H1 (cell line): ENCODE results near the gene KCNQ1. TPM values are rescaled to one million over a fixed set of nuclear protein-coding genes. Genes with fewer than 3 reads are reported as not detected.

ENCODE experiments used
- CTCF ChIA-PET: fragments of 300-600 bp; sonication (Branson Sonifier 250); formaldehyde crosslinking; loops from one replicate; lab custom pipeline; 2021; ENCODE audit not compliant: partially characterized antibody; lab: Charles Lee
- POLR2A ChIA-PET: fragments of 300-600 bp; sonication (Branson Sonifier 250); formaldehyde crosslinking; loops from one replicate; lab custom pipeline; 2021; ENCODE audit warnings: inconsistent platforms; ENCODE audit not compliant: partially characterized antibody; lab: Charles Lee
- DNase-seq, 2 experiments: peaks; one replicate each; pipeline versions ENCODE4 v3.0.0 to v3.0.0-alpha.2; 2010 to 2022; ENCODE audit warnings: low spot score in 2 of 2, low read depth in 1 of 2, mixed read lengths in 1 of 2
- FAIRE-seq: peaks from 2 replicates; lab custom pipeline; 2011; peaks lifted over from hg19 to GRCh38; lab: Jason Lieb, UNC
- H2AFZ ChIP-seq: 2 replicates; pipeline ENCODE4 v1.8.1; 2012; ENCODE audit warnings: low read length, inconsistent platforms
- H2AK5ac ChIP-seq: 2 replicates; pipeline ENCODE4 v1.6.1; 2013; ENCODE audit warnings: low read depth, low read length
- H2BK120ac ChIP-seq: replicated peaks from 2 replicates; pipeline ENCODE3; 2013; ENCODE audit warnings: low read depth, low read length, inconsistent platforms
- H2BK12ac ChIP-seq: 2 replicates; pipeline ENCODE4 v1.6.1; 2013; ENCODE audit warnings: low read depth, low read length
- H2BK15ac ChIP-seq: 2 replicates; pipeline ENCODE4 v1.6.1; 2013; ENCODE audit warnings: low read length
- H2BK20ac ChIP-seq: 2 replicates; pipeline ENCODE4 v1.6.1; 2013; ENCODE audit warnings: low read length
- H2BK5ac ChIP-seq: 2 replicates; pipeline ENCODE4 v1.6.1; 2013; ENCODE audit warnings: low read depth, low read length
- H3K14ac ChIP-seq: 2 replicates; pipeline ENCODE4 v1.6.1; 2013; ENCODE audit warnings: inconsistent platforms; ENCODE audit not compliant: insufficient read length
- H3K18ac ChIP-seq: 2 replicates; pipeline ENCODE4 v1.6.1; 2013; ENCODE audit warnings: low read length; ENCODE audit errors: extremely low read depth
- H3K23ac ChIP-seq: 2 replicates; pipeline ENCODE4 v1.6.1; 2013; ENCODE audit warnings: inconsistent platforms; ENCODE audit not compliant: insufficient read length
- H3K23me2 ChIP-seq: 2 replicates; pipeline ENCODE4 v1.6.1; 2013; ENCODE audit warnings: low read depth, low read length
- H3K27ac ChIP-seq: 2 replicates; pipeline ENCODE4 v1.6.1; 2011; ENCODE audit warnings: low read depth, low read length, inconsistent platforms
- H3K27me3 ChIP-seq, 4 experiments: replicated peaks in 1 of 4; 1 replicate in 1 of 4; 2 replicates in 3 of 4; pipeline versions ENCODE4 v1.6.1 to v1.8.1; 2011 to 2013; ENCODE audit warnings: low read length in 3 of 4, mild to moderate bottlenecking in 3 of 4, inconsistent platforms in 2 of 4, mixed read lengths in 2 of 4, moderate library complexity in 1 of 4; ENCODE audit not compliant: control insufficient read depth in 3 of 4, insufficient read depth in 3 of 4; ENCODE audit errors: extremely low read depth in 1 of 4
- H3K36me3 ChIP-seq, 4 experiments: 2 replicates each; pipeline versions ENCODE4 v1.6.1 to v1.8.1; 2011 to 2013; ENCODE audit warnings: mild to moderate bottlenecking in 4 of 4, low read length in 3 of 4, moderate library complexity in 2 of 4, control low read depth in 1 of 4, inconsistent platforms in 1 of 4; ENCODE audit not compliant: insufficient read depth in 4 of 4, control insufficient read depth in 2 of 4
- H3K4ac ChIP-seq: replicated peaks from 2 replicates; pipeline ENCODE3; 2013; ENCODE audit warnings: low read length, low read depth, mixed read lengths, inconsistent platforms; ENCODE audit not compliant: insufficient read length
- H3K4me1 ChIP-seq, 4 experiments: replicated peaks in 1 of 4; 1 replicate in 1 of 4; 2 replicates in 3 of 4; pipeline versions ENCODE4 v1.6.1 to v1.8.1; 2011 to 2013; ENCODE audit warnings: low read length in 3 of 4, inconsistent platforms in 2 of 4, mixed read lengths in 1 of 4; ENCODE audit not compliant: insufficient read depth in 4 of 4, control insufficient read depth in 3 of 4
- H3K4me2 ChIP-seq, 2 experiments: 2 replicates each; pipeline versions ENCODE4 v1.6.1 to v1.8.1; 2011 to 2013; ENCODE audit warnings: low read depth in 2 of 2, low read length in 2 of 2, control low read depth in 1 of 2, inconsistent platforms in 1 of 2, mild to moderate bottlenecking in 1 of 2; ENCODE audit not compliant: insufficient read depth in 1 of 2
- H3K4me3 ChIP-seq, 4 experiments: fragments of 200-600, 300-600 bp in 1 of 4; sonication (generic), shearing (Covaris generic), sonication (Bioruptor Twin) in 1 of 4; 2 replicates each; pipeline versions ENCODE4 v1.5.1 to v1.8.1; 2011 to 2016; ENCODE audit warnings: low read length in 4 of 4, low read depth in 3 of 4, control low read depth in 2 of 4, inconsistent platforms in 2 of 4, mild to moderate bottlenecking in 2 of 4, mixed read lengths in 1 of 4, moderate library complexity in 1 of 4; ENCODE audit not compliant: insufficient read depth in 2 of 4; ENCODE audit errors: extremely low read depth in 1 of 4
- H3K56ac ChIP-seq: replicated peaks from 2 replicates; pipeline ENCODE3; 2013; ENCODE audit warnings: low read depth, mild to moderate bottlenecking, mixed read lengths, low read length, inconsistent platforms; ENCODE audit not compliant: insufficient read length
- H3K79me1 ChIP-seq: 2 replicates; pipeline ENCODE4 v1.6.1; 2013; ENCODE audit warnings: low read depth, low read length, control low read depth
- H3K79me2 ChIP-seq, 2 experiments: 2 replicates each; pipeline versions ENCODE4 v1.6.1 to v1.8.1; 2012 to 2013; ENCODE audit warnings: low read length in 2 of 2, mild to moderate bottlenecking in 2 of 2, inconsistent platforms in 1 of 2; ENCODE audit not compliant: insufficient read depth in 2 of 2, control insufficient read depth in 1 of 2
- H3K9ac ChIP-seq, 4 experiments: replicated peaks in 1 of 4; 1 replicate in 1 of 4; 2 replicates in 3 of 4; pipeline versions ENCODE4 v1.6.1 to v1.8.1; 2011 to 2013; ENCODE audit warnings: low read depth in 3 of 4, low read length in 3 of 4, control low read depth in 2 of 4, mild to moderate bottlenecking in 2 of 4, moderate library complexity in 2 of 4, inconsistent platforms in 1 of 4; ENCODE audit errors: extremely low read depth in 1 of 4
- H3K9me3 ChIP-seq, 2 experiments: 2 replicates each; pipeline versions ENCODE4 v1.6.1 to v1.8.1; 2012 to 2013; ENCODE audit warnings: mild to moderate bottlenecking in 2 of 2, moderate library complexity in 2 of 2, control low read depth in 1 of 2, inconsistent platforms in 1 of 2, low read depth in 1 of 2, low read length in 1 of 2, mixed read lengths in 1 of 2; ENCODE audit not compliant: insufficient read depth in 2 of 2
- H4K20me1 ChIP-seq, 2 experiments: replicated peaks in 1 of 2; 2 replicates each; pipeline versions ENCODE3 to v1.8.1; 2011 to 2013; ENCODE audit warnings: inconsistent platforms in 2 of 2, low read length in 2 of 2, mild to moderate bottlenecking in 1 of 2; ENCODE audit not compliant: insufficient read depth in 2 of 2, control insufficient read depth in 1 of 2
- H4K5ac ChIP-seq: 2 replicates; pipeline ENCODE4 v1.6.1; 2013; ENCODE audit warnings: low read length, low read depth, mixed read lengths, inconsistent platforms; ENCODE audit not compliant: insufficient read length
- H4K8ac ChIP-seq: 2 replicates; pipeline ENCODE4 v1.8.0; 2013; ENCODE audit warnings: mild to moderate bottlenecking, moderate library complexity, low read length, inconsistent platforms; ENCODE audit not compliant: insufficient read depth; ENCODE audit errors: extremely low read depth
- H4K91ac ChIP-seq: replicated peaks from 2 replicates; pipeline ENCODE3; 2013; ENCODE audit warnings: low read length, mixed read lengths, inconsistent platforms; ENCODE audit not compliant: insufficient read length
- CEBPB ChIP-seq: IDR thresholded peaks from 2 replicates; pipeline ENCODE4 v1.6.1; 2012; ENCODE audit warnings: low read depth, low read length
- CHD2 ChIP-seq: IDR thresholded peaks from 2 replicates; pipeline ENCODE4 v1.6.1; 2012; ENCODE audit warnings: low read length, improper control_type of control experiment
- CTBP2 ChIP-seq: IDR thresholded peaks from 2 replicates; pipeline ENCODE4 v1.7.0; 2011; ENCODE audit warnings: borderline replicate concordance, mild to moderate bottlenecking, moderate library complexity, mixed read lengths, low read length; ENCODE audit not compliant: insufficient read depth, insufficient read length
- GABPA ChIP-seq: IDR thresholded peaks from 2 replicates; pipeline ENCODE4 v1.6.1; 2011; ENCODE audit warnings: mild to moderate bottlenecking, low read length, moderate library complexity, borderline replicate concordance; ENCODE audit not compliant: insufficient read depth
- GTF2F1 ChIP-seq: IDR thresholded peaks from 2 replicates; pipeline ENCODE4 v1.6.1; 2012; ENCODE audit warnings: low read depth, low read length, improper control_type of control experiment, borderline replicate concordance
- JUN ChIP-seq: IDR thresholded peaks from 2 replicates; pipeline ENCODE4 v1.6.1; 2011; ENCODE audit warnings: low read depth, mild to moderate bottlenecking, improper control_type of control experiment, low read length
- POU5F1 ChIP-seq: IDR thresholded peaks from 2 replicates; pipeline ENCODE4 v1.6.1; 2011; ENCODE audit warnings: low read depth, mild to moderate bottlenecking, low read length, moderate library complexity
- TCF12 ChIP-seq: IDR thresholded peaks from 2 replicates; pipeline ENCODE4 v1.6.1; 2011; ENCODE audit warnings: low read depth, mild to moderate bottlenecking, low read length
- WGBS, 2 experiments: shearing (Covaris generic) in 1 of 2; methylation state at CpG; one replicate each; pipeline versions ENCODE4 v1.1.6 to v1.1.7; 2013 to 2015; ENCODE audit warnings: low lambda C conversion rate in 2 of 2, mixed read lengths in 2 of 2, inconsistent platforms in 1 of 2, low coverage in 1 of 2, missing lambda C conversion rate in 1 of 2; ENCODE audit not compliant: insufficient replicate concordance in 2 of 2, insufficient coverage in 1 of 2, insufficient read length in 1 of 2; ENCODE audit errors: extremely low coverage in 1 of 2, missing lambda C conversion rate in 1 of 2; 5-methylcytosine and 5-hydroxymethylcytosine counted together
- polyA plus RNA-seq, 7 experiments: library from polyadenylated mRNA; depleted of rRNA in 3 of 7; stranded (reverse) in 5 of 7; unstranded in 2 of 7; fragments of >200 nt in 5 of 7; fragments of 200-250 nt in 2 of 7; gene quantifications; 1 replicate in 5 of 7; 2 replicates in 1 of 7; 4 replicates in 1 of 7; pipeline versions ENCODE4 v1.2.1 to v1.2.3, GENCODE V29; 2011 to 2013; ENCODE audit warnings: missing spikeins in 2 of 7, mixed read lengths in 2 of 7
- total RNA-seq: library from RNA; stranded (reverse); fragmentation: NEBNext Ultra II Directional; extraction: Animal tissue kit (Norgen Biotek cat#: 25700); gene quantifications from 2 replicates; pipeline ENCODE4 v1.2.1, GENCODE V29; 2021

The KCNQ1 gene
- total and polyA plus RNA-seq, 2 of the 8 experiments (the other 6 are each of a cell fraction or from before 2014, with no cell fraction given): 1.9 to 2.0 TPM

DNA sequence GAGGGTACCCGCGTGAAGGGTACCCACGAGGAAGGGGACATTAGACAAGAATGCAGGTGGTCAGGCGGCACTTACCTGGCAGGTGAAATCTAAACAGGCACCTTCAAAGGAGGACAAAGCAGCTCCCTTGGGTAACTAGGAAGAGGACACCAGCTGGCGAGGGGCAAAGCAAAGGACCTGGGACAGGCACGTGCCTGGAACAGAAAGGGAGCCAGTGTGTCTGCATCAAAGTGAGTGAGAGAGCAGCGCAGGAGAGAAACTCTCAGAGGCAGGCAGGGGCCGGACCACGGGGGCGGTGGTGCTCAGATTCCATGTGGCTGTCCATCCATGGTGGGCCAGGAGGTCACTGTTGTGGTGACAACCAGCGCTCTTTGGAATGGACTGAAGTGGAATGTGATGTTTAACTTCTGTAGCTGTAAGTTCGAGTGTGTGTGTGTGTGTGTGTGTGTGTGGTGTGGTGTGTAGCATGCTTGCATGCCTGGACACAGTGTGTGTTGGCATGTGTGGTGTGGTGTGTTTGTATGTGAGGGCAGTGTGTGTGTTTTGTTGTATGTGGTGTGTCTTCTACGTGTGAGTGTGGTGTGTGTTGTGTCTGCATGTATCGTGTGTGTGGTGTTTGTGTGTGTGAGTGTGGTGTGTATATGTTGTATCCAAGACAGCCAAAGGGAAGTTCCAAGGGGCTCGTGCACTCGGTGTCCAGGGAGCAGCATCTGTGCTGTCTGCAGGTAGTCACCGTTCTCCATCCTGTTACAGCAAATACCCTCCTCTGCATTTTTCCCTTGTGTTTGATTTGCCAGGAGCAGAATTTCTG is 354.3 kb downstream of the KCNQ1 start:
- H2AFZ ChIP-seq: no peak overlapping the region
- H3K79me1 ChIP-seq: no peaks in the 10 kb centered on the region
- POLR2A ChIA-PET: no interaction called here
- H3K56ac ChIP-seq: no peak overlapping the region
- H3K79me2 ChIP-seq: no peaks in the 10 kb centered on the region
- no peaks in the 10 kb centered on the region; a peak in 3 of 7 replicates for H3K4me1 ChIP-seq
- H3K18ac ChIP-seq: no peak overlapping the region
- no peak overlapping the region for H3K4me2 ChIP-seq
- H2BK15ac ChIP-seq: 0 out of 2 replicates have a peak overlapping the region, but pooled peaks have one; percentile 36
- TF ChIP-seq GTF2F1 (no peak), CHD2 (no peak), CTBP2 (no peak), GABPA (no peak), TCF12 (no peak), JUN (no peak), POU5F1 (no peak), CEBPB (no peak)
- TF ChIP-seq, all 59 proteins: peak for 0
- Histone ChIP-seq H2AK5ac (peak overlapping the region; percentile 94), H3K9me3 (peaks cover 0 to 4% of the 10 kb centered on the region in 2 experiments; a peak in 1 of 4 replicates), H3K27me3 (peaks cover 0 to 21% (median 11%) of the 10 kb centered on the region in 4 experiments; a peak in 6 of 7 replicates), H2BK20ac (peak overlapping the region; percentile 8; the same call in 1 of the 2 replicates), H3K4ac (no peak overlapping the region), H2BK5ac (no peak overlapping the region), H4K5ac (no peak overlapping the region), H4K20me1 (no peaks in the 10 kb centered on the region), H3K23ac (no peak overlapping the region), H3K9ac (no peak overlapping the region), H3K27ac (no peak overlapping the region), H2BK12ac (peak overlapping the region; percentile 44; the same call in 1 of the 2 replicates), H4K8ac (no peak overlapping the region), H3K4me3 (no peak overlapping the region), H3K14ac (no peak overlapping the region), H2BK120ac (no peak overlapping the region), H3K23me2 (peaks cover 4% of the 10 kb centered on the region; the same call in 1 of the 2 replicates), H4K91ac (peak overlapping the region; percentile 15), H3K36me3 (no peaks in the 10 kb centered on the region)
- FAIRE-seq (no peak), DNase-seq (peak in 1 of 2 experiments; percentile 39)
- CTCF ChIA-PET: interaction anchor here (0.9 to 1.5 kb wide), 2 partner anchors 9 to 62 kb away, joined by 3 to 4 read pairs; no protein-coding TSS in a partner anchor
- WGBS, 2 experiments: 92% methylated on average over 17 of the region's 17 CpGs; no CpG with 5 or more reads in 1 of the 2 experiments
